ENCODE measurements around the gene IL4.

IL4 gene

GRCh38 chr5:132648355-132648754 is 25.4 kb upstream of the IL4 start:
- TF ChIP-seq, protein P1, sequence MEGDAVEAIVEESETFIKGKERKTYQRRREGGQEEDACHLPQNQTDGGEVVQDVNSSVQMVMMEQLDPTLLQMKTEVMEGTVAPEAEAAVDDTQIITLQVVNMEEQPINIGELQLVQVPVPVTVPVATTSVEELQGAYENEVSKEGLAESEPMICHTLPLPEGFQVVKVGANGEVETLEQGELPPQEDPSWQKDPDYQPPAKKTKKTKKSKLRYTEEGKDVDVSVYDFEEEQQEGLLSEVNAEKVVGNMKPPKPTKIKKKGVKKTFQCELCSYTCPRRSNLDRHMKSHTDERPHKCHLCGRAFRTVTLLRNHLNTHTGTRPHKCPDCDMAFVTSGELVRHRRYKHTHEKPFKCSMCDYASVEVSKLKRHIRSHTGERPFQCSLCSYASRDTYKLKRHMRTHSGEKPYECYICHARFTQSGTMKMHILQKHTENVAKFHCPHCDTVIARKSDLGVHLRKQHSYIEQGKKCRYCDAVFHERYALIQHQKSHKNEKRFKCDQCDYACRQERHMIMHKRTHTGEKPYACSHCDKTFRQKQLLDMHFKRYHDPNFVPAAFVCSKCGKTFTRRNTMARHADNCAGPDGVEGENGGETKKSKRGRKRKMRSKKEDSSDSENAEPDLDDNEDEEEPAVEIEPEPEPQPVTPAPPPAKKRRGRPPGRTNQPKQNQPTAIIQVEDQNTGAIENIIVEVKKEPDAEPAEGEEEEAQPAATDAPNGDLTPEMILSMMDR (conservative IDR thresholded peaks at IDR 0.05; ENCODE audit: low read depth, low read length) = no peak
- no peak overlapping the region for H3K4me3 ChIP-seq (ENCODE audit: low read length)
- no peak for DNase-seq (ENCODE audit: low read depth)

GRCh38 chr5:132651838-132652469 is 21.8 kb upstream of the IL4 start:
- DNase-seq (ENCODE audit: low read depth) = no peak
- TF ChIP-seq, protein P1 (conservative IDR thresholded peaks at IDR 0.05; ENCODE audit: low read depth, low read length) = no peak
- H3K4me3 ChIP-seq (ENCODE audit: low read length) = no peak overlapping the region

DNA sequence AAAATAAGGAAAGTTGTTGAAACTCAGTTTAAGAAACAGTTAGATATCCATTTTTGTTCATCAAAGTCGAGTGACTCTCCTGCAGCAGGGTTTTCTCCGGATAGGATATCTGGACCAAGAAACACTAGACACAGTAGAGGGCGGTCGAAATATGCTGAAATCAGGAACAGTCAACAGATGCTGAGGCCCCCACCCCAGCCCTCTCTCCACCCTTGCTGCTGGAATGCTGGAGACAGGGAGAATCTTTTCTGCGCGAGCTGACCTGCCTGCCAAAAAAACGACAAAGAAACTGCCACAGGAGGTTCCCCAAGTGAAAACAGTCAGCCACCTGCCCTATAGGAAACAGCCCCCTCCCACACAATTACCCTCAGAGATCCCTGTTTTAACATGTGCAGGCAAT is 20.1 kb upstream of the IL4 start:
- no peak for DNase-seq (ENCODE audit: low read depth)
- no peak overlapping the region for H3K4me3 ChIP-seq (ENCODE audit: low read length)
- TF ChIP-seq, protein P1 (conservative IDR thresholded peaks at IDR 0.05; ENCODE audit: low read depth, low read length) = no peak

DNA sequence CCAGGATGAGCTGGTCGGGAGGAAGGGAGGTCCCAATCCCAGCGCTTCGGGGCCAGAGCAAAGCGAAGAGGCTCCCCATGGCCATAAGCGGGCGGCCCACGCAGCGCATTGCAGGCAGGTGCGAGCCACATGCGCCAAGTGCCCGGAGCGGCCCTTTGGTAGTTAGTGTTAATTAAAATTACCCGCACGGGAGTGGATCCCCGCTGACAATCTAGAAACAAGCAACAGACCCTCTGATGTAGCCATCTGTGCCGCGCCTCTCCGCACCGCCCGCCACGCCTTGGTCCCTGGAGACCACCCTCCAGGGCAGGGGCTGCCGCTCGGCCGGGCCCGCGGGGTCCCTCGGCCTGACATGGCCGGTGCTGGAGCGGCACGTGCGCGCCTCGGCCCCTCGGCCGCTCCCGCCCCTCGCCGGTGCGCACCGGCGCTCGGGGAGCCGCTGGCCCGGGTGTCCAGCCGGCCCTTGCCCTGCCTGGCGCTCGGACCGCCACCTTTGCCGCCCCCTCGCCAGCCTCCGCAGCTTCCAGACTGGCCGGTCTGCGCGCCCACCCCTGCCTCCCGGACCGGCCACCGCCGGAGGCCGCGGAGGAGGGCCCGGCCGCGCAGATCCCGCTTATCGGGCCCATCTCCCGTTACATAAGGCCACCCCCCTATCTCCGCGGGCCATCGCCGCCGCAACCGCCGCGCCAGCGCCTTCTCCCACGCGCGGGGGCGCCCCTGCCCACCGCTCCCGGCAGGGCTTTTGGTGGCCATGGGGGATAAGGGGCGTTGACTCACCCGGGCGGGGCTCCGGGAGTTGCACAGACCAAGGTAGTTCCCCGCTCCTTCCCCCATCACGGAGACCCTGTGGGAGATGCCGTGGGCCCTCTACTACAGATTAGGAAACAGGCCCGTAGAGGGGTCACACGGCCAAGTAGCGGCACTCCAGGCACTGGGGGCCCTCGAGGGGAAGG is 17.7 kb upstream of the IL4 start:
- H3K4me3 ChIP-seq (ENCODE audit: low read length) = peak overlapping the region; percentile 34
- DNase-seq (ENCODE audit: low read depth) = no peak
- TF ChIP-seq, protein P1 (conservative IDR thresholded peaks at IDR 0.05; ENCODE audit: low read depth, low read length) = peak; percentile 31

- TF ChIP-seq, protein P1 (conservative IDR thresholded peaks at IDR 0.05; ENCODE audit: low read depth, low read length) = no peak
- peak overlapping the region; percentile 29 for H3K4me3 ChIP-seq (ENCODE audit: low read length)
- no peak for DNase-seq (ENCODE audit: low read depth)
Measured at GRCh38 chr5:132656774-132657355, 16.9 kb upstream of the IL4 start.

DNA sequence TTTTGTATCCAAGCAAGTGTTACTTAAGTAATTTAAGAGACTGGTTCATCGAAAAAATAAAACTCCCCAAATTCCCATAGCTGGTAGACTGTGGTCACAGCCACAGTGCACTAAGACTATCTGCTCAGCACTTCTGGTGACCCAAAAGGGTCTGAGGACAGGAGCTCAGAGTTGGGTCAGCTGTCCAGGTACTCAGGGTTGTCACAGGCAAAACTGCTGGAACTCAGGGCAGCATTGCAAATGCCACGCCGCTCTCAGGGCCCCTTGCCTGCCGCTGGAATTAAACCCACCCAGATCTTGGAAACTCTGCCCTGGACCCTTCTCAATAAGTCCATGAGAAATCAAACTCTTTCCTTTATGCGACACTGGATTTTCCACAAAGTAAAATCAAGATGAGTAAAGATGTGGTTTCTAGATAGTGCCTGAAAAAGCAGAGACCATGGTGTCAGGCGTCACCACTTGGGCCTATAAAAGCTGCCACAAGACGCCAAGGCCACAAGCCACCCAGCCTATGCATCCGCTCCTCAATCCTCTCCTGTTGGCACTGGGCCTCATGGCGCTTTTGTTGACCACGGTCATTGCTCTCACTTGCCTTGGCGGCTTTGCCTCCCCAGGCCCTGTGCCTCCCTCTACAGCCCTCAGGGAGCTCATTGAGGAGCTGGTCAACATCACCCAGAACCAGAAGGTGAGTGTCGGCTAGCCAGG is 16.0 kb upstream of the IL4 start, which contains the start of gene IL13:
IL13 (plus strand) TSS at position 498 of the 705 bp plus-strand sequence; CDS start at position 512, 14 bp downstream.
- DNase-seq (ENCODE audit: low read depth) = no peak
- TF ChIP-seq, protein P1 (conservative IDR thresholded peaks at IDR 0.05; ENCODE audit: low read depth, low read length) = no peak
- H3K4me3 ChIP-seq (ENCODE audit: low read length) = no peak within 1 kb of the TSS

All from retinal pigment epithelial cell (primary cell).